ENCODE results near the gene STK32C. TPM values are rescaled to one million over a fixed set of nuclear protein-coding genes. Genes with fewer than 3 reads are reported as not detected.

The STK32C gene
- total RNA-seq, 2 donors from 2014 or later = 2.6 to 3.7 TPM

DNA sequence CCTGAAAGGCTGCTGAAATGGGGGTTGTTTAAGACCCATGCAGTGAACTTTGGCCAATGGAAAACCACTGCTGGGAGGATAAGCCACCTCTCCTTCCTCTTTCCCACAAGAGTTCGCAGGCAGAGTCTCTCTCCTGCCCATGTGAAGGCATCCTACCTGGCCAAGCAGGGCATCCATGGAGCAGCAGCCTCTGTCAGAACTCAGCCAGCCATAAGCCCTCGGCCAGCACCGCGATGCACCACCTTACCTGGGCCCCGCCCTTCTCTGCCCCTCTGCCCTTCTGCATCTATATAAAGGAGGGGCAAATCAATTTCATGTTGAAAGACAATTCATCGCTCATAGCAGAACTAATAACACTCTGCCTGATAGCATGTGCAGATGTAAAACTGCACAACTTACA is 6.1 kb upstream of the STK32C start:
- Histone ChIP-seq H3K9me3 (no peaks in the 10 kb centered on the region), H3K27ac (no peak overlapping the region), H3K4me1 (peaks cover 0 to 1% of the 10 kb centered on the region in 2 donors), H3K27me3 (no peaks in the 10 kb centered on the region), H3K4me3 (no peak overlapping the region), H3K36me3 (no peaks in the 10 kb centered on the region)
- DNase-seq (ENCODE audit: low spot score) = no peak
- no peak for TF ChIP-seq CTCF (IDR thresholded peaks at IDR 0.05)

- Histone ChIP-seq H3K27ac (no peak overlapping the region), H3K4me3 (no peak overlapping the region), H3K9me3 (no peaks in the 10 kb centered on the region), H3K27me3 (no peaks in the 10 kb centered on the region), H3K36me3 (no peaks in the 10 kb centered on the region), H3K4me1 (peaks cover 0 to 6% of the 10 kb centered on the region in 2 donors)
- TF ChIP-seq CTCF (IDR thresholded peaks at IDR 0.05) = no peak
- DNase-seq (ENCODE audit: low spot score) = no peak
Observed at GRCh38 chr10:132313305-132313704, 5.6 kb upstream of the STK32C start.

DNA sequence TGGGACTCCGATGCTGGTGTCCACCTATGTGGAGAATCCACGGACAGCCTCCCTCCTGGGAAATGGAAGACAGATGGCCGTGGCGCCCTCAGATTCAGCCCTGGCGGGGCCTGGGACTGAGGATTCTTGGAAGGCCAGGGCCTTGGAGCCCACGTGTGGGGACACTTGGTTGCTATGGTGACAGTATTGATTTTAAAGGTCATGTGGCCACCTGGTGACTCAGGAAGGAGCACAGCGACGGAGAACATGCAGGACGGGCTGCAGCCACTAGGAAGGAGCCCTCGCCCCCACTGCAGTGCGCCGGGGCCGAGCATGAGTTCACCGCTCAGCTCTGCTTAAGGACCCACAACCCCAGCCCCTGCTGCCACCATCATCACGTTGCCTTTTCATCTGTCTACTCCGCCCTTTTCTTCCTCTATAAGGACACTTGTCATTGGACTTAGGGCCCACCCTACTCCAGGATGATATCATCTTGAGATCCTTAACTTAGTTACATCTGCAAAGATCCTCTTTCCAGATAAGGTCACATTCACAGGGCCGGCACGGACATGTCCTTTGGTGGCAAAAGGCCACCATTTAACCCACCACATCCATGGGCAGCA is 3.7 kb upstream of the STK32C start:
- DNase-seq (ENCODE audit: low spot score) = no peak
- H3K27ac ChIP-seq = no peak overlapping the region
- no peak overlapping the region for H3K4me3 ChIP-seq

GRCh38 chr10:132310701-132311337 is 3.1 kb upstream of the STK32C start:
- H3K4me3 ChIP-seq = no peak overlapping the region
- H3K36me3 ChIP-seq = no peaks in the 10 kb centered on the region
- H3K4me1 ChIP-seq = peaks cover 0 to 16% of the 10 kb centered on the region in 2 donors
- no peak overlapping the region for H3K27ac ChIP-seq
- H3K9me3 ChIP-seq = no peaks in the 10 kb centered on the region
- no peak for DNase-seq (ENCODE audit: low spot score)
- no peak for TF ChIP-seq CTCF (IDR thresholded peaks at IDR 0.05)
- no peaks in the 10 kb centered on the region for H3K27me3 ChIP-seq

More for the DNA sequence above, 3.7 kb upstream of the STK32C start:
- Histone ChIP-seq H3K27me3 (no peaks in the 10 kb centered on the region), H3K4me1 (peaks cover 0 to 16% of the 10 kb centered on the region in 2 donors), H3K9me3 (no peaks in the 10 kb centered on the region), H3K36me3 (no peaks in the 10 kb centered on the region)
- no peak for TF ChIP-seq CTCF (IDR thresholded peaks at IDR 0.05)

GRCh38 chr10:132309879-132310591 is 2.3 kb upstream of the STK32C start:
- H3K36me3 ChIP-seq = no peaks in the 10 kb centered on the region
- H3K4me3 ChIP-seq = no peak overlapping the region
- no peak overlapping the region for H3K27ac ChIP-seq
- DNase-seq (ENCODE audit: low spot score) = no peak
- peaks cover 0 to 16% of the 10 kb centered on the region in 2 donors for H3K4me1 ChIP-seq
- no peaks in the 10 kb centered on the region for H3K9me3 ChIP-seq
- no peaks in the 10 kb centered on the region for H3K27me3 ChIP-seq
- TF ChIP-seq CTCF (IDR thresholded peaks at IDR 0.05) = no peak
